ENCODE measurements around the gene PILRA.
"Not testable (repeated sequence)": the region's sequence is repeated elsewhere in the genome, so short reads cannot be mapped to it uniquely, and the experiment has no call there.

The PILRA gene

DNA sequence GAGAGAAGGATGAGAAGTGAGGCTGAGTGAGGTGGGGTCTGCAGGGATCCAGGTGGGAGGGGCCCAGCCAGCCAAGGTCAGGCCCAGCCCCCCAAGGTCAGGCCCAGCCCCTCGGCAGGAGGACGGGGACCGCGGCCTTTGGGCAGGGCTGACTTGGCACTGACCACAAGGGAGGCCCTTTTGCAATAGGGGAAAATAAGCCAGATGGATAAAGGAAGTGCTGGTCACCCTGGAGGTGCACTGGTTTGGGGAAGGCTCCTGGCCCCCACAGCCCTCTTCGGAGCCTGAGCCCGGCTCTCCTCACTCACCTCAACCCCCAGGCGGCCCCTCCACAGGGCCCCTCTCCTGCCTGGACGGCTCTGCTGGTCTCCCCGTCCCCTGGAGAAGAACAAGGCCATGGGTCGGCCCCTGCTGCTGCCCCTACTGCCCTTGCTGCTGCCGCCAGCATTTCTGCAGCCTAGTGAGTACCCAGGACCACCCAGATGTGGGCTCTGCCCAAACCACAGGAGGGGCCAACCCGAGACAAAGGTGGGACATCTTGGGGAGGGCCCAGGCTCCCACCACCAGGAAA lies at the start of gene PILRA:
Gene PILRA, plus strand, starts transcription at position 227 of the 571 bp plus-strand sequence. Its CDS starts 170 bp downstream, at position 397.
- no peak within 1 kb of the TSS for H3K9ac ChIP-seq (ENCODE audit: low read length)
- no peaks in the 10 kb centered on the region for H3K9me3 ChIP-seq (ENCODE audit: control insufficient read depth, low read depth, low read length)
- peaks cover 2% of the 10 kb centered on the region for H3K36me3 ChIP-seq (ENCODE audit: control insufficient read depth, low read depth, low read length)
- H3K27ac ChIP-seq (ENCODE audit: low read length), result no peak within 1 kb of the TSS
- H3K4me3 ChIP-seq (ENCODE audit: low read length), result no peak within 1 kb of the TSS
- no peaks in the 10 kb centered on the region for H3K27me3 ChIP-seq (ENCODE audit: control insufficient read depth, insufficient read depth, low read length)
- H3K4me1 ChIP-seq (ENCODE audit: control insufficient read depth, low read depth, low read length), result peaks cover 26% of the 10 kb centered on the region

- H3K9ac ChIP-seq (ENCODE audit: low read length); H3K27me3 ChIP-seq (ENCODE audit: control insufficient read depth, insufficient read depth, low read length); H3K27ac ChIP-seq (ENCODE audit: low read length); H3K9me3 ChIP-seq (ENCODE audit: control insufficient read depth, low read depth, low read length); H3K36me3 ChIP-seq (ENCODE audit: control insufficient read depth, low read depth, low read length); H3K4me3 ChIP-seq (ENCODE audit: low read length); H3K4me1 ChIP-seq (ENCODE audit: control insufficient read depth, low read depth, low read length): not testable (repeated sequence)
Measured at GRCh38 chr7:100324194-100324593, 49.1 kb upstream of the PILRA start.

DNA sequence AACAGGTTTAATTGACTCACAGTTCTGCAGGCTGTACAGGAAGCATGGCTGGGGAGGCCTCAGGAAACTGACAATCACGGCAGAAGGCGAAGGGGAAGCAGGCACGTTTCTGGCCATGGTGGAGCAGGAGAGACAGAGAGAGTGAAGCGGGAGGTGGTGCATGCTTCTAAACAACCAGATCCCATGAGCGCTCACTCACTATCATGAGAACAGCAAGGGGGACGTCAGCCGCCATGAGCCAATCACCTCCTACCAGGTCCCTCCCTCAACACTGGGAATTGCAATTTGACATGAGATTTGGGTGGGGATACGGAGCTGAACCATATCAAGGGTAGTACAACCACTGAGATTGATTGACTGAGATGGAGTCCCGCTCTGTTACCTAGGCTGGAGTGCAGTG lies 47.6 kb upstream of the PILRA start:
- not testable (repeated sequence) for H3K27ac ChIP-seq (ENCODE audit: low read length); H3K4me1 ChIP-seq (ENCODE audit: control insufficient read depth, low read depth, low read length); H3K4me3 ChIP-seq (ENCODE audit: low read length); H3K36me3 ChIP-seq (ENCODE audit: control insufficient read depth, low read depth, low read length); H3K9me3 ChIP-seq (ENCODE audit: control insufficient read depth, low read depth, low read length); H3K9ac ChIP-seq (ENCODE audit: low read length); H3K27me3 ChIP-seq (ENCODE audit: control insufficient read depth, insufficient read depth, low read length)

- not testable (repeated sequence) for H3K27ac ChIP-seq (ENCODE audit: low read length); H3K9ac ChIP-seq (ENCODE audit: low read length); H3K36me3 ChIP-seq (ENCODE audit: control insufficient read depth, low read depth, low read length); H3K27me3 ChIP-seq (ENCODE audit: control insufficient read depth, insufficient read depth, low read length); H3K4me1 ChIP-seq (ENCODE audit: control insufficient read depth, low read depth, low read length); H3K4me3 ChIP-seq (ENCODE audit: low read length); H3K9me3 ChIP-seq (ENCODE audit: control insufficient read depth, low read depth, low read length)
Measured at GRCh38 chr7:100326914-100327313, 46.4 kb upstream of the PILRA start.

- H3K9ac ChIP-seq (ENCODE audit: low read length), result peak overlapping the region; percentile 71
- H3K4me1 ChIP-seq (ENCODE audit: control insufficient read depth, low read depth, low read length); H3K27me3 ChIP-seq (ENCODE audit: control insufficient read depth, insufficient read depth, low read length); H3K36me3 ChIP-seq (ENCODE audit: control insufficient read depth, low read depth, low read length); H3K27ac ChIP-seq (ENCODE audit: low read length); H3K9me3 ChIP-seq (ENCODE audit: control insufficient read depth, low read depth, low read length): not testable (repeated sequence)
- H3K4me3 ChIP-seq (ENCODE audit: low read length), result peak overlapping the region; percentile 80
Measured at GRCh38 chr7:100335566-100336466, 37.5 kb upstream of the PILRA start.

DNA sequence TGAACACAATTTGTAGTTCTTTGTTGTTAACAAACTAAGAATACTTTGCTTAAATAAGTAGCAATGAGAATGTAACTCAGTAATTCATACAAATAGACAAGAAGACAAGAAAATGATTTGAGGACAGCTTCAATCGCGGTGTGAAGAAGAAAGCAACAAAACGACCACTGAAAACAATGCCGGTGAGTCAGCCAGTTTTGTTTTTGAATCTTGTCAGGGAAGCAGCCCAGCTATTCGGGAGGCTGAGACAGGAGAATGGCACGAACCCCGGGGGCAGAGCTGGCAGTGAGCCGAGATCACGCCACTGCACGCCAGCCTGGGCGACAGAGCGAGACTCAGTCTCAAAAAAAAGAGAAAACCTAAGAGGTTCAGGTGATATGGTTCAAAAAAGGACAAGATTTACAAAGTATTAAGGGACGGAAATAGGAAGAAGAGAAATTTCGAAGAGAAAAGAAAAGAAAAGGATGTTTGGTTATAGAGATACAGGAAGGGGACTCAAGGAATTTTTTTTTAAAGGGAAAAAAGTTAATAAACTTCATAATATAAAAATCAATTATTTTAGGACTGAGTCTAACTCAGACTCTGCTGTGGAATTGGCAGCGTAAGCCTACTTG lies 35.1 kb upstream of the PILRA start:
- H3K27ac ChIP-seq (ENCODE audit: low read length), result not testable (repeated sequence)

GRCh38 chr7:100341286-100341685 lies 32.0 kb upstream of the PILRA start:
- H3K9ac ChIP-seq (ENCODE audit: low read length); H3K27ac ChIP-seq (ENCODE audit: low read length); H3K4me1 ChIP-seq (ENCODE audit: control insufficient read depth, low read depth, low read length); H3K9me3 ChIP-seq (ENCODE audit: control insufficient read depth, low read depth, low read length); H3K4me3 ChIP-seq (ENCODE audit: low read length); H3K27me3 ChIP-seq (ENCODE audit: control insufficient read depth, insufficient read depth, low read length): not testable (repeated sequence)
- peaks cover 18% of the 10 kb centered on the region for H3K36me3 ChIP-seq (ENCODE audit: control insufficient read depth, low read depth, low read length)

More for the DNA sequence above, 35.1 kb upstream of the PILRA start:
- H3K36me3 ChIP-seq (ENCODE audit: control insufficient read depth, low read depth, low read length); H3K9ac ChIP-seq (ENCODE audit: low read length); H3K9me3 ChIP-seq (ENCODE audit: control insufficient read depth, low read depth, low read length); H3K4me3 ChIP-seq (ENCODE audit: low read length); H3K4me1 ChIP-seq (ENCODE audit: control insufficient read depth, low read depth, low read length); H3K27me3 ChIP-seq (ENCODE audit: control insufficient read depth, insufficient read depth, low read length): not testable (repeated sequence)

- no peaks in the 10 kb centered on the region for H3K27me3 ChIP-seq (ENCODE audit: control insufficient read depth, insufficient read depth, low read length)
Measured at GRCh38 chr7:100342765-100343164, 30.5 kb upstream of the PILRA start.

DNA sequence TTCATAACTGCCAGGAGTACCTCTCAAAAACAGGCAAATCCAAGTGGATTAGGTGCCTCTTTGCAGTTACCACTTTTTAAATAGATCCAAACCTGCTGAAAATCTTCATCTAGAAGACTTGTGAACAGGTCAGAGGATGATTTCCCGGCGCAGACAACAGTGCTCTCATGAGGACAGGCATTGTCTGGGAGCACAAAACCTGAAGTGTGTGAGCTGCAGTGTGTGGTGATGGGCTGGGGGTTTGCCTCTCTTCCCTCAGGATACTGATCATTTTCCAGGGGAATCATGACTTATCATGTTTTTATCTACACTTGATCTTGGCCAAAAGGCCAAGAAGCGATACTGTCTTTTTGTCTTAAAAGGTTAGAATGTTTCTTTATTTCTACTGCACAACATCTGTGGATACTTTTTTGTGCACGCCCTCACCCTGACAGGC lies 29.1 kb upstream of the PILRA start:
- not testable (repeated sequence) for H3K4me3 ChIP-seq (ENCODE audit: low read length); H3K9ac ChIP-seq (ENCODE audit: low read length); H3K4me1 ChIP-seq (ENCODE audit: control insufficient read depth, low read depth, low read length); H3K9me3 ChIP-seq (ENCODE audit: control insufficient read depth, low read depth, low read length); H3K27ac ChIP-seq (ENCODE audit: low read length); H3K27me3 ChIP-seq (ENCODE audit: control insufficient read depth, insufficient read depth, low read length)
- peaks cover 43% of the 10 kb centered on the region for H3K36me3 ChIP-seq (ENCODE audit: control insufficient read depth, low read depth, low read length)

More at GRCh38 chr7:100342765-100343164, 30.5 kb upstream of the PILRA start:
- no peaks in the 10 kb centered on the region for H3K9me3 ChIP-seq (ENCODE audit: control insufficient read depth, low read depth, low read length)
- no peak overlapping the region for H3K4me3 ChIP-seq (ENCODE audit: low read length)
- no peak overlapping the region for H3K9ac ChIP-seq (ENCODE audit: low read length)
- H3K4me1 ChIP-seq (ENCODE audit: control insufficient read depth, low read depth, low read length), result no peaks in the 10 kb centered on the region
- H3K27ac ChIP-seq (ENCODE audit: low read length), result no peak overlapping the region
- peaks cover 32% of the 10 kb centered on the region for H3K36me3 ChIP-seq (ENCODE audit: control insufficient read depth, low read depth, low read length)

DNA sequence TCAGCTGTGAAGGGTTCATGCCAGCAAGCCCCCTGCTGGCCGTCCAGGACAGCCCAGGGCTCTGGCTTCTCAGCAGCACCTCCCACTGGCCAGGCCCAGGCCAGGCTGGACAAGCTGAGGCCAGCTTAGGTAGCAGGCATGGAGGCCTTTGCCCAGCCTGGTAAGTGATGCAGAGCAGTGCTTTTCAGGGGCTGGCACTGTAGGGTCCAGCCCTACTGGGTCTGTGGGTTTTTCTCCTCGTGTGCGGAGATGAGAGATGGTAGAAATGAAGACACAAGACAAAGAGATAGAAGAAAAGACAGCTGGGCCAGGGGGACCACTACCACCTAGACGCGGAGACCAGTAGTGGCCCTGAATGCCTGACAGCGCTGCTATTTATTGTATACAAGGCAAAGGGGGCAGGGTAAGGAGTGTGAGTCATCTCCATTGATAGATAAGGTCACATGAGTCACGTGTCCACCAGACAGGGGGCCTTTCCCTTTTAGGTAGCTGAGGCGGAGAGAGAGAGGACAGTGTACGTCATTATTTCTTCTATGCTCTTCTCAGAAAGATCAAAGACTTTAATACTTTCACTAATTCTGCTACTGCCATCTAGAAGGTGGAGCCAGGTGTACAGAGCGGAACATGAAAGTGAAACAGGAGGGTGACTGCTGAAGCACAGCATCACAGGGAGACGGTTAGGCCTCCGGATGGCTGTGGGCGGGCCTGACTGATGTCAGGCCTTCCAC lies 28.6 kb upstream of the PILRA start:
- not testable (repeated sequence) for H3K4me1 ChIP-seq (ENCODE audit: control insufficient read depth, low read depth, low read length); H3K27me3 ChIP-seq (ENCODE audit: control insufficient read depth, insufficient read depth, low read length); H3K9ac ChIP-seq (ENCODE audit: low read length); H3K9me3 ChIP-seq (ENCODE audit: control insufficient read depth, low read depth, low read length); H3K4me3 ChIP-seq (ENCODE audit: low read length); H3K27ac ChIP-seq (ENCODE audit: low read length)
- H3K36me3 ChIP-seq (ENCODE audit: control insufficient read depth, low read depth, low read length), result peaks cover 49% of the 10 kb centered on the region

DNA sequence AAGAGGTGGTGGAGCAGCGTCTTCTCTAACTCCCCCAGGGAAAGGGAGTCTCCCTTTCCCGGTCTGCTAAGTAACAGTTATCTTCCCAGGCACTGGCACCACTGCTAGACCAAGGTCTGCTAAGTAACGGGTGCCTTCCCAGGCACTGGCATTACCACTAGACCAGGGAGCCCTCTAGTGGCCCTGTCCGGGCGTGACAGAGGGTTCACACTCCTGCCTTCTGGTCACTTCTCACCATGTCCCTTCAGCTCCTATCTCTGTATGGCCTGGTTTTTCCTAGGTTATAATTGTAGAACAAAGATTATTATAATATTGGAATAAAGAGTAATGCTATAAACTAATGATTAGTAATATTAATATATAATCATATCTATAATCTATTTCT lies 28.0 kb upstream of the PILRA start:
- H3K27me3 ChIP-seq (ENCODE audit: control insufficient read depth, insufficient read depth, low read length); H3K9me3 ChIP-seq (ENCODE audit: control insufficient read depth, low read depth, low read length); H3K4me1 ChIP-seq (ENCODE audit: control insufficient read depth, low read depth, low read length); H3K4me3 ChIP-seq (ENCODE audit: low read length); H3K27ac ChIP-seq (ENCODE audit: low read length); H3K9ac ChIP-seq (ENCODE audit: low read length): not testable (repeated sequence)
- H3K36me3 ChIP-seq (ENCODE audit: control insufficient read depth, low read depth, low read length), result peaks cover 53% of the 10 kb centered on the region
